B cell (primary cell): Measurements from ENCODE around the gene PHTF2.

Experiments
- CTCF ChIP-seq: fragments of 200-600 bp; IDR thresholded peaks from one replicate; pipeline ENCODE4 v1.8.0; 2022; ENCODE audit warnings: antibody characterized with exemption, mild to moderate bottlenecking
- EZH2 ChIP-seq: IDR thresholded peaks from 2 replicates; pipeline ENCODE4 v1.6.1; 2012; ENCODE audit warnings: borderline replicate concordance, low read depth, mild to moderate bottlenecking, moderate library complexity, low read length; ENCODE audit not compliant: insufficient read depth, poor library complexity, severe bottlenecking

- TF ChIP-seq CTCF (no peak), EZH2 (no peak)
These were observed 89.0 kb downstream of the PHTF2 start for GRCh38 chr7:77887567-77887966.
